Spleen (tissue), 11 donors: ENCODE results near the gene FAM81B. TPM values are rescaled to one million over a fixed set of nuclear protein-coding genes. Genes with fewer than 3 reads are reported as not detected.

Experiments used
- DNase-seq: peaks from one replicate; pipeline ENCODE4 v3.0.0-alpha.2; 2020
- H3K27ac ChIP-seq, 8 donors: fragments of 200-600 bp; sonication (generic) in 7 of 8; 1 replicate in 4 of 8; 2 replicates in 4 of 8; pipeline versions ENCODE4 v1.5.0 to v1.8.0; 2016 to 2021; ENCODE audit warnings: inconsistent platforms in 4 of 8, mild to moderate bottlenecking in 4 of 8, moderate library complexity in 1 of 8
- H3K27me3 ChIP-seq, 7 donors: fragments of 200-600 bp; sonication (generic) in 6 of 7; replicated peaks in 1 of 7; 1 replicate in 4 of 7; 2 replicates in 3 of 7; pipeline versions ENCODE4 v1.5.0 to v1.8.0; 2016 to 2021; ENCODE audit warnings: inconsistent platforms in 3 of 7, mild to moderate bottlenecking in 1 of 7
- H3K36me3 ChIP-seq, 6 donors: fragments of 200-600 bp; sonication (generic) in 5 of 6; 1 replicate in 4 of 6; 2 replicates in 2 of 6; pipeline versions ENCODE4 v1.5.0 to v1.8.0; 2016 to 2021; ENCODE audit warnings: inconsistent platforms in 2 of 6
- H3K4me1 ChIP-seq, 6 donors: fragments of 200-600 bp; sonication (generic) in 5 of 6; 1 replicate in 3 of 6; 2 replicates in 3 of 6; pipeline versions ENCODE4 v1.5.0 to v1.8.0; 2016 to 2021; ENCODE audit warnings: inconsistent platforms in 3 of 6
- H3K4me3 ChIP-seq, 8 donors: fragments of 200-600 bp; sonication (generic) in 7 of 8; 1 replicate in 4 of 8; 2 replicates in 4 of 8; pipeline versions ENCODE4 v1.5.0 to v1.8.0; 2016 to 2021; ENCODE audit warnings: inconsistent platforms in 4 of 8, mild to moderate bottlenecking in 4 of 8, moderate library complexity in 2 of 8
- H3K9me3 ChIP-seq, 8 donors: fragments of 200-600 bp; sonication (generic) in 7 of 8; 1 replicate in 4 of 8; 2 replicates in 4 of 8; pipeline versions ENCODE4 v1.5.0 to v1.8.0; 2016 to 2021; ENCODE audit warnings: inconsistent platforms in 4 of 8
- POLR2A ChIP-seq, 3 donors: fragments of 450-650 bp; IDR thresholded peaks; one replicate each; pipeline ENCODE4 v1.5.1; 2017; ENCODE audit warnings: antibody characterized with exemption in 3 of 3, mild to moderate bottlenecking in 1 of 3
- POLR2AphosphoS5 ChIP-seq, 3 donors: sonication (generic); formaldehyde crosslinking; IDR thresholded peaks; one replicate each; pipeline ENCODE4 v1.5.1; 2017; ENCODE audit warnings: antibody characterized with exemption in 3 of 3
- WGBS, 5 donors: extraction: QIAGEN DNeasy Blood & Tissue Kit in 3 of 5; methylation state at CpG; one replicate each; pipeline versions ENCODE4 v1.1.5 to v1.1.7; 2013 to 2018; 5-methylcytosine and 5-hydroxymethylcytosine counted together
- intact Hi-C: fragments of 100-400 bp; cut with DNase I; formaldehyde crosslinking; loops from one replicate; pipeline ENCODE4 v1.15.0; 2023; ENCODE audit warnings: low total_unique reads
- polyA plus RNA-seq, 3 donors: library from polyadenylated mRNA; stranded (reverse); fragments of 200-250 nt; gene quantifications; one replicate each; pipeline ENCODE4 v1.2.1, GENCODE V29; 2013
- total RNA-seq, 7 donors: library from RNA; depleted of rRNA in 3 of 7; stranded (reverse); fragments of >200 nt in 3 of 7; fragmentation: NEBNext Ultra II Directional in 4 of 7; extraction: Animal tissue kit (Norgen Biotek cat#: 25700) in 4 of 7; gene quantifications; one replicate each; pipeline versions ENCODE4 v1.1.0 to v1.2.1, GENCODE V29; 2016 to 2021
- TF ChIP-seq, protein P1 (sequence below), 11 experiments: fragments of 200-600 bp in 7 of 11; fragments of 450-650 bp in 4 of 11; sonication (generic) in 4 of 11; IDR thresholded peaks in 8 of 11; conservative IDR thresholded peaks in 3 of 11; 1 replicate in 7 of 11; 2 replicates in 4 of 11; pipeline versions ENCODE4 v1.4.0 to v1.8.0; 2016 to 2021; ENCODE audit warnings: antibody characterized with exemption in 11 of 11, inconsistent platforms in 4 of 11, mild to moderate bottlenecking in 1 of 11
- donor health status: healthy with polysubstance abuse.
- donor health status: DM: no; HTN: no; CAD: no; lungs with moderate emphysema.
- donor health status: DM: no; HTN: no; CAD: no.
- donor health status: Bipolar disorder and iron deficiency.
- donor health status: healthy.
- donor health status: DM: no; HTN: no; CAD: no.
- donor health status: DM: yes; HTN: yes; CAD: no.

FAM81B gene
- total and polyA plus RNA-seq, 10 donors = 0.13 to 0.61 TPM; not detected in 8

- Histone ChIP-seq H3K9me3 (no peaks in the 10 kb centered on the region), H3K4me1 (no peaks in the 10 kb centered on the region), H3K27ac (no peak overlapping the region), H3K27me3 (peaks cover 0 to 10% (median 0%) of the 10 kb centered on the region in 7 donors), H3K4me3 (no peak overlapping the region), H3K36me3 (no peaks in the 10 kb centered on the region)
- TF ChIP-seq POLR2A (IDR thresholded peaks at IDR 0.05) = no peak
- TF ChIP-seq, protein P1, sequence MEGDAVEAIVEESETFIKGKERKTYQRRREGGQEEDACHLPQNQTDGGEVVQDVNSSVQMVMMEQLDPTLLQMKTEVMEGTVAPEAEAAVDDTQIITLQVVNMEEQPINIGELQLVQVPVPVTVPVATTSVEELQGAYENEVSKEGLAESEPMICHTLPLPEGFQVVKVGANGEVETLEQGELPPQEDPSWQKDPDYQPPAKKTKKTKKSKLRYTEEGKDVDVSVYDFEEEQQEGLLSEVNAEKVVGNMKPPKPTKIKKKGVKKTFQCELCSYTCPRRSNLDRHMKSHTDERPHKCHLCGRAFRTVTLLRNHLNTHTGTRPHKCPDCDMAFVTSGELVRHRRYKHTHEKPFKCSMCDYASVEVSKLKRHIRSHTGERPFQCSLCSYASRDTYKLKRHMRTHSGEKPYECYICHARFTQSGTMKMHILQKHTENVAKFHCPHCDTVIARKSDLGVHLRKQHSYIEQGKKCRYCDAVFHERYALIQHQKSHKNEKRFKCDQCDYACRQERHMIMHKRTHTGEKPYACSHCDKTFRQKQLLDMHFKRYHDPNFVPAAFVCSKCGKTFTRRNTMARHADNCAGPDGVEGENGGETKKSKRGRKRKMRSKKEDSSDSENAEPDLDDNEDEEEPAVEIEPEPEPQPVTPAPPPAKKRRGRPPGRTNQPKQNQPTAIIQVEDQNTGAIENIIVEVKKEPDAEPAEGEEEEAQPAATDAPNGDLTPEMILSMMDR (IDR thresholded peaks at IDR 0.05 in 8 of 11, conservative IDR thresholded peaks at IDR 0.05 in 3 of 11) = no peak
- TF ChIP-seq POLR2AphosphoS5 (IDR thresholded peaks at IDR 0.05) = no peak
- DNase-seq = no peak
- 63 to 84% (median 71%) methylated on average over 2 of the region's 2 CpGs for WGBS, 5 donors
- intact Hi-C loops = no loop called here
Measured at GRCh38 chr5:95445442-95445841, 54.3 kb downstream of the FAM81B start.

GRCh38 chr5:95445995-95446394 is 54.8 kb downstream of the FAM81B start:
- Histone ChIP-seq H3K4me3 (no peak overlapping the region), H3K36me3 (no peaks in the 10 kb centered on the region), H3K27me3 (peaks cover 0 to 5% (median 0%) of the 10 kb centered on the region in 7 donors), H3K4me1 (no peaks in the 10 kb centered on the region), H3K9me3 (no peaks in the 10 kb centered on the region), H3K27ac (no peak overlapping the region)
- TF ChIP-seq POLR2AphosphoS5 (IDR thresholded peaks at IDR 0.05) (no peak), POLR2A (IDR thresholded peaks at IDR 0.05) (no peak)
- TF ChIP-seq, protein P1 (IDR thresholded peaks at IDR 0.05 in 8 of 11, conservative IDR thresholded peaks at IDR 0.05 in 3 of 11) = no peak
- no peak for DNase-seq
- intact Hi-C loops = no loop called here
- 74 to 93% (median 81%) methylated on average over 2 of the region's 2 CpGs for WGBS, 5 donors

DNA sequence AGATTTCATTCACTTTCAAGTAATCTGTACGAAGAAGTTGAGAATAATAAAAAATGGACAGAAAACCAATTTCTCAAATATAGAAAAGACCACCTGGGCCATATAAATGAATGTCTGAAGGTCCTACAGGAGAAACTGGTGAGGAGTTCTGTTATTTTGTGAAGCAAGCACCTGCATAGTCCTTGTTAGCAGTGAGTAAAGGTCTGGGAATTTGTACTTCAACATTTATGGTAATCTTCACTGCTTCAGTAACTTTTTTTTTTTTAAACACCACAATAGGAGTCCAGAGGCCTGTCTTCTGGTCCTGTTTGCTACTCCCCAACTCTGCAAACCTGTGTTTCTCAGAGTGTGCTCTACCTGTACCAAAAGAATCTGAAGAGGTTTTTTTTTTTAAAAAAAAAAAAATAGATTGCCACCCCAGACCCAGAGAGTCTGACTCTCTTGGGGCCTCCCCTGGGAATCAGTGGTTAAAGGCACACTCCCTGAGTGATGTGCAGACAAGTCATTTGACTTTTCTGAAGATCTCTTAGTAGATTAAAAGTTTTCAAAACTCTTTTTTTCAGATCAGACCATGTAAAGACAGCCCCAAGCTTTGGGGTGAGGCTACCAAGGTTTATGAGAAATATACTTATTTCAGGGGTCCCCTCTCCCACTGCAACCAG is 55.5 kb downstream of the FAM81B start:
- no peak overlapping the region for H3K4me3 ChIP-seq
- no peaks in the 10 kb centered on the region for H3K27me3 ChIP-seq
- H3K9me3 ChIP-seq = no peaks in the 10 kb centered on the region
- no peak for DNase-seq
- TF ChIP-seq POLR2A (IDR thresholded peaks at IDR 0.05) (no peak), POLR2AphosphoS5 (IDR thresholded peaks at IDR 0.05) (no peak)
- TF ChIP-seq, protein P1 (IDR thresholded peaks at IDR 0.05 in 8 of 11, conservative IDR thresholded peaks at IDR 0.05 in 3 of 11) = no peak
- no peaks in the 10 kb centered on the region for H3K4me1 ChIP-seq
- no peaks in the 10 kb centered on the region for H3K36me3 ChIP-seq
- WGBS, 5 donors = 85 to 95% (median 88%) methylated on average over 1 of the region's 1 CpG
- H3K27ac ChIP-seq = no peak overlapping the region
- intact Hi-C loops = no loop called here

GRCh38 chr5:95447961-95448360 is 56.8 kb downstream of the FAM81B start:
- Histone ChIP-seq H3K36me3 (no peaks in the 10 kb centered on the region), H3K4me3 (no peak overlapping the region), H3K27ac (no peak overlapping the region), H3K4me1 (no peaks in the 10 kb centered on the region), H3K27me3 (no peaks in the 10 kb centered on the region), H3K9me3 (no peaks in the 10 kb centered on the region)
- intact Hi-C loops = no loop called here
- DNase-seq = no peak
- TF ChIP-seq POLR2AphosphoS5 (IDR thresholded peaks at IDR 0.05) (no peak), POLR2A (IDR thresholded peaks at IDR 0.05) (no peak)
- TF ChIP-seq, protein P1 (IDR thresholded peaks at IDR 0.05 in 8 of 11, conservative IDR thresholded peaks at IDR 0.05 in 3 of 11) = no peak
- 80 to 98% (median 88%) methylated on average over 1 of the region's 1 CpG for WGBS, 5 donors
